OCI-LY1 (cell line): ENCODE measurements around the gene STK17B.

ENCODE experiments used
- EZH2 ChIP-seq: fragments of 200-600 bp; sonication (generic), shearing (Covaris generic); IDR thresholded peaks from 2 replicates; pipeline ENCODE4 v1.8.0; 2017; ENCODE audit warnings: borderline replicate concordance, mixed run types, mild to moderate bottlenecking, antibody characterized with exemption, low read length, moderate library complexity, mixed read lengths
- TF ChIP-seq, protein P1 (sequence below): fragments of 200-600 bp; sonication (generic), shearing (Covaris generic); IDR thresholded peaks from 2 replicates; pipeline ENCODE4 v1.5.1; 2017; ENCODE audit warnings: mild to moderate bottlenecking, antibody characterized with exemption, low read length, moderate library complexity, mixed read lengths

DNA sequence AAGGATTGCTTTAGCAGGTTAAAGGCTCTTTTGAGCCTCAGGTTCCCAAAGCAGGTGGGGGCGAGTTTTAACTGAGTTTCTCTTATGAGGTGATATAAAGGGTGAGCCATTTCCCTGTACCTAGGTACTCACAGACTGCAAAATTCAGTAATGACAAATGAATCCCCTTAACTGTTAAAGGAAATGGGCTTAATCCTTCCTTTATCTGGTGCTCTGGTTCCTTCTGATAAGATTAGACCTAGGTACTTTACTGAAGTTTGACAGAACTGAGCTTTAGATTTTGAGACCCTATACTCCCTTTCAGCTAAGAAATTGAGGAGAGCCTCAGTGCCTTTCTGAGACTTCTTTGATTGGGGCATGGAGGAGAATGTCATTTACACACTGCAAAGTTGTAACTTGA lies 42.6 kb downstream of the STK17B start:
- TF ChIP-seq, protein P1, sequence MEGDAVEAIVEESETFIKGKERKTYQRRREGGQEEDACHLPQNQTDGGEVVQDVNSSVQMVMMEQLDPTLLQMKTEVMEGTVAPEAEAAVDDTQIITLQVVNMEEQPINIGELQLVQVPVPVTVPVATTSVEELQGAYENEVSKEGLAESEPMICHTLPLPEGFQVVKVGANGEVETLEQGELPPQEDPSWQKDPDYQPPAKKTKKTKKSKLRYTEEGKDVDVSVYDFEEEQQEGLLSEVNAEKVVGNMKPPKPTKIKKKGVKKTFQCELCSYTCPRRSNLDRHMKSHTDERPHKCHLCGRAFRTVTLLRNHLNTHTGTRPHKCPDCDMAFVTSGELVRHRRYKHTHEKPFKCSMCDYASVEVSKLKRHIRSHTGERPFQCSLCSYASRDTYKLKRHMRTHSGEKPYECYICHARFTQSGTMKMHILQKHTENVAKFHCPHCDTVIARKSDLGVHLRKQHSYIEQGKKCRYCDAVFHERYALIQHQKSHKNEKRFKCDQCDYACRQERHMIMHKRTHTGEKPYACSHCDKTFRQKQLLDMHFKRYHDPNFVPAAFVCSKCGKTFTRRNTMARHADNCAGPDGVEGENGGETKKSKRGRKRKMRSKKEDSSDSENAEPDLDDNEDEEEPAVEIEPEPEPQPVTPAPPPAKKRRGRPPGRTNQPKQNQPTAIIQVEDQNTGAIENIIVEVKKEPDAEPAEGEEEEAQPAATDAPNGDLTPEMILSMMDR, result no peak
- no peak for TF ChIP-seq EZH2
